Measurements from ENCODE around the gene PCSK9. TPM values are rescaled to one million over a fixed set of nuclear protein-coding genes. Genes with fewer than 3 reads are reported as not detected.

The PCSK9 gene
- total RNA-seq, 4 donors from 2014 or later, result 0.25 to 1.2 (median 0.69) TPM

- H3K4me3 ChIP-seq (ENCODE audit: low read depth, poor library complexity, severe bottlenecking), result no peak overlapping the region
- 91 to 92% methylated on average over 7 of the region's 7 CpGs for WGBS, 2 donors
Measured at GRCh38 chr1:55010887-55011217, 28.5 kb upstream of the PCSK9 start.

DNA sequence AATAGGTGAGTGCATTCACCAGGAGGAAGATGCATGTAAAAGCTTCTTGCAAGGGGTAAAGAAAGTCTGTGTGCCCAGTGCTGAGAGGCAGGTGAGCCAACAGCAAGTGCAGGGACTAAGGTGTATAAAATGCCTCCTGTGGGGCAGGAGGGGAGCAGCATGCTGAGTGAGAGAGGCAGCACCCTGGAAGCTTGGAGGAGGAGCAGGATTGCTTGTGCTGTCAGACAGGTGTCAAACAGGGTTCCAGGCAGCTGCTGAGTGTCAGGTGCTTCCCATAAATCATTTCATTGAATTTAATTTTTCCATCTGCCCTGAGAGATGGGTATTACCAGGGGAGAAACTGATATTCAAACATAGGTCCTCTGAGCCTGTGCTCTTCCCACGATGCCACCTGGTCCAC lies 26.7 kb upstream of the PCSK9 start:
- no peak for DNase-seq (ENCODE audit: low spot score in 2 of 2)
- H3K4me3 ChIP-seq (ENCODE audit: low read depth, poor library complexity, severe bottlenecking), result no peak overlapping the region
- intact Hi-C loops (cut with DNase I; ENCODE audit: low total_unique reads), result no loop called here
- WGBS, 2 donors, result 68 to 80% methylated on average over 1 of the region's 1 CpG
- TF ChIP-seq CTCF (IDR thresholded peaks at IDR 0.05) (no peak), POLR2A (IDR thresholded peaks at IDR 0.05) (no peak)

More at GRCh38 chr1:55010887-55011217, 28.5 kb upstream of the PCSK9 start:
- TF ChIP-seq POLR2A (IDR thresholded peaks at IDR 0.05) (no peak), CTCF (IDR thresholded peaks at IDR 0.05) (no peak)
- intact Hi-C loops (cut with DNase I; ENCODE audit: low total_unique reads), result no loop called here
- no peak for DNase-seq (ENCODE audit: low spot score in 2 of 2)

GRCh38 chr1:55015123-55015522 lies 24.2 kb upstream of the PCSK9 start:
- no peak overlapping the region for H3K4me3 ChIP-seq (ENCODE audit: low read depth, poor library complexity, severe bottlenecking)
- whole genome bisulfite sequencing, 2 donors, result 75 to 79% methylated on average over 5 of the region's 5 CpGs
- TF ChIP-seq POLR2A (IDR thresholded peaks at IDR 0.05) (no peak), CTCF (IDR thresholded peaks at IDR 0.05) (no peak)
- intact Hi-C loops (cut with DNase I; ENCODE audit: low total_unique reads), result no loop called here
- no peak for DNase-seq (ENCODE audit: low spot score in 2 of 2)

GRCh38 chr1:55015731-55016620 lies 23.4 kb upstream of the PCSK9 start:
- DNase-seq (ENCODE audit: low spot score in 2 of 2), result no peak
- no peak for TF ChIP-seq CTCF (IDR thresholded peaks at IDR 0.05)
- no peak for TF ChIP-seq POLR2A (IDR thresholded peaks at IDR 0.05)
- 64 to 66% methylated on average over 12 of the region's 12 CpGs for WGBS, 2 donors
- intact Hi-C loops (cut with DNase I; ENCODE audit: low total_unique reads), result no loop called here
- H3K4me3 ChIP-seq (ENCODE audit: low read depth, poor library complexity, severe bottlenecking), result no peak overlapping the region

DNA sequence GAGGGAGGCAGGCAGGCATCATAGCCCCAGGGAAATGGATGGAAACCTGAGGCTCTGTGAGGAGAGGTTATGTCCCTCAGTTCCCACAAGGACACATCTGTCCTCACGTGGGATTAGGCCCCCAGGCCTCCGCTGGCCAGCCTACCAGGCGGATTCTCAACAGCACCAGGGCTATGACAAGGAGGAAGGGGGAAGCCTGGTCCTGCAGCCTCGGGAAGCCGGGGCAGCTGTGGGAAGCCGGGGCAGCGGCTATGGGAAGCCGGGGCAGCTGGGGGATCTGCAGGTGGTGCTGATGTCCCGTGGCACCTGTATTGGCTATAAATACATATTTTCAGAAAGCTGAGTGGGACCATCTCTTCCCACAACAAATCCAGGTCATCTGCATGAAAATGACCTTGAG lies 21.0 kb upstream of the PCSK9 start:
- intact Hi-C loops (cut with DNase I; ENCODE audit: low total_unique reads), result no loop called here
- no peak for DNase-seq (ENCODE audit: low spot score in 2 of 2)
- no peak for TF ChIP-seq POLR2A (IDR thresholded peaks at IDR 0.05)
- no peak for TF ChIP-seq CTCF (IDR thresholded peaks at IDR 0.05)
- WGBS, 2 donors, result 91 to 94% methylated on average over 8 to 9 of the region's 9 CpGs
- H3K4me3 ChIP-seq (ENCODE audit: low read depth, poor library complexity, severe bottlenecking), result no peak overlapping the region
